HEK293 (cell line): Measurements from ENCODE around the gene MAN1C1.

Source experiments
- CTCF ChIA-PET: fragments of 350-600 bp; formaldehyde crosslinking; extraction: SDS; loops from one replicate; lab custom pipeline; 2021; ENCODE audit warnings: antibody characterized with exemption; lab: Yijun Ruan, JAX
- POLR2A ChIA-PET: fragments of 300-600 bp; formaldehyde crosslinking; extraction: SDS; loops from one replicate; lab custom pipeline; 2020; ENCODE audit warnings: antibody characterized with exemption, inconsistent platforms; lab: Yijun Ruan, JAX
- H3K27ac ChIP-seq: fragments of 200-500 bp; sonication (Bioruptor generic); 2 replicates; pipeline ENCODE4 v1.5.1; 2014; ENCODE audit warnings: low read depth, low read length, control low read depth, inconsistent platforms; ENCODE audit errors: extremely low read depth
- H3K36me3 ChIP-seq, 2 experiments: fragments of 200-500 bp in 1 of 2; sonication (Bioruptor generic) in 1 of 2; 1 replicate in 1 of 2; 2 replicates in 1 of 2; pipeline ENCODE4 v1.5.1; 2014 to 2017; ENCODE audit warnings: inconsistent platforms in 2 of 2, low read length in 2 of 2; ENCODE audit not compliant: control insufficient read depth in 2 of 2, insufficient read depth in 1 of 2
- H3K4me1 ChIP-seq: fragments of 200-500 bp; sonication (Bioruptor generic); 2 replicates; pipeline ENCODE4 v1.5.1; 2014; ENCODE audit warnings: mild to moderate bottlenecking, low read length, inconsistent platforms; ENCODE audit not compliant: control insufficient read depth, insufficient read depth
- H3K4me3 ChIP-seq: 2 replicates; pipeline ENCODE4 v1.5.1; 2011; ENCODE audit warnings: low read depth, mild to moderate bottlenecking, control low read depth, low read length, moderate library complexity
- H3K9me3 ChIP-seq: fragments of 200-500 bp; sonication (Bioruptor generic); 2 replicates; pipeline ENCODE4 v1.5.1; 2014; ENCODE audit warnings: low read depth, low read length, inconsistent platforms; ENCODE audit not compliant: control insufficient read depth, insufficient read depth
- SCRT2 ChIP-seq: fragments of 450-650 bp; formaldehyde crosslinking; IDR thresholded peaks from 2 replicates; pipeline ENCODE4 v1.5.1; 2016; ENCODE audit warnings: missing biosample characterization, missing genetic modification characterization
- ZBTB7A ChIP-seq: fragments of 450-650 bp; formaldehyde crosslinking; IDR thresholded peaks from 2 replicates; pipeline ENCODE4 v1.5.1; 2016; ENCODE audit warnings: low read depth, missing biosample characterization, missing genetic modification characterization
- ZFP41 ChIP-seq: fragments of 450-650 bp; formaldehyde crosslinking; IDR thresholded peaks from 2 replicates; pipeline ENCODE4 v1.5.1; 2016; ENCODE audit warnings: missing biosample characterization, missing genetic modification characterization, borderline replicate concordance
- ZNF155 ChIP-seq: fragments of 450-650 bp; formaldehyde crosslinking; IDR thresholded peaks from 2 replicates; pipeline ENCODE4 v1.5.1; 2016; ENCODE audit warnings: missing biosample characterization, missing genetic modification characterization
- ZNF433 ChIP-seq: fragments of 450-650 bp; formaldehyde crosslinking; IDR thresholded peaks from 2 replicates; pipeline ENCODE4 v1.5.1; 2016; ENCODE audit warnings: missing biosample characterization, missing genetic modification characterization, low read depth
- ZNF561 ChIP-seq: fragments of 450-650 bp; IDR thresholded peaks from 2 replicates; pipeline ENCODE4 v1.5.1; 2018; ENCODE audit warnings: missing biosample characterization, missing genetic modification characterization, borderline replicate concordance
- ZNF596 ChIP-seq: fragments of 450-650 bp; IDR thresholded peaks from 2 replicates; pipeline ENCODE4 v1.5.0; 2018; ENCODE audit warnings: missing biosample characterization, mild to moderate bottlenecking, missing genetic modification characterization, moderate library complexity
- TF ChIP-seq, protein P1 (sequence below): fragments of 450-650 bp; formaldehyde crosslinking; IDR thresholded peaks from 2 replicates; pipeline ENCODE4 v1.5.1; 2017; ENCODE audit warnings: missing biosample characterization, mild to moderate bottlenecking, missing genetic modification characterization, moderate library complexity
- TF ChIP-seq, protein P2 (sequence below): fragments of 450-650 bp; formaldehyde crosslinking; IDR thresholded peaks from 2 replicates; pipeline ENCODE4 v1.5.1; 2016; ENCODE audit warnings: missing biosample characterization, missing genetic modification characterization
- TF ChIP-seq, protein P3 (sequence below): fragments of 450-650 bp; IDR thresholded peaks from 2 replicates; pipeline ENCODE4 v1.5.1; 2018; ENCODE audit warnings: missing biosample characterization, mild to moderate bottlenecking, missing genetic modification characterization
- TF ChIP-seq, protein P4 (sequence below): fragments of 450-650 bp; formaldehyde crosslinking; IDR thresholded peaks from 2 replicates; pipeline ENCODE4 v1.5.1; 2016; ENCODE audit warnings: missing biosample characterization, missing genetic modification characterization
- TF ChIP-seq, protein P5 (sequence below): fragments of 450-650 bp; formaldehyde crosslinking; IDR thresholded peaks from 2 replicates; pipeline ENCODE4 v1.5.0; 2017; ENCODE audit warnings: missing biosample characterization, missing genetic modification characterization, borderline replicate concordance
- TF ChIP-seq, protein P6 (sequence below): fragments of 450-650 bp; formaldehyde crosslinking; IDR thresholded peaks from 2 replicates; pipeline ENCODE4 v1.5.1; 2016; ENCODE audit warnings: missing biosample characterization, missing genetic modification characterization, borderline replicate concordance
- TF ChIP-seq, protein P7 (sequence below): fragments of 450-650 bp; formaldehyde crosslinking; IDR thresholded peaks from 2 replicates; pipeline ENCODE4 v1.5.1; 2017; ENCODE audit warnings: missing biosample characterization, missing genetic modification characterization

Gene MAN1C1

DNA sequence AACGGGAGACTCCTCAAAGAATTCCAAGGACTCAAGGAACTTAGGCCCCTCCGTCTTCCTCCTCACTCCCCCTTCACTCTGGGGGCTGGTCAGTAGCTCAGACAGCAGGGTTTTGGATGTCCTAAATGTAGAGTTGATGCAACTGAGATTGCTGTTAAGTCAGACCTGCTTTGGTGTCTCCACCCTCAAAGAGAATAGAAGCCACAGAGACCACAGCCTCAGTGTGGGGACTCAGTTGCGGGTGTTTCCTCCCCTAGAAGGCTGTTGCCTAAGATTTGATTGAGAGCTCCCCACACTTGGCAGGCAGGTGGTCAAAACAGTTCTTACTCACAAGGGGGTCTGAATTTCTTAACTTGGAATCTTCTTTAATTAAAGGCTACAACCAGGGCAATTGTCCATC, 7.6 kb downstream of the MAN1C1 start:
- POLR2A ChIA-PET, result no interaction called here
- H3K36me3 ChIP-seq, result no peaks in the 10 kb centered on the region
- no peak overlapping the region for H3K27ac ChIP-seq
- TF ChIP-seq, protein P1, sequence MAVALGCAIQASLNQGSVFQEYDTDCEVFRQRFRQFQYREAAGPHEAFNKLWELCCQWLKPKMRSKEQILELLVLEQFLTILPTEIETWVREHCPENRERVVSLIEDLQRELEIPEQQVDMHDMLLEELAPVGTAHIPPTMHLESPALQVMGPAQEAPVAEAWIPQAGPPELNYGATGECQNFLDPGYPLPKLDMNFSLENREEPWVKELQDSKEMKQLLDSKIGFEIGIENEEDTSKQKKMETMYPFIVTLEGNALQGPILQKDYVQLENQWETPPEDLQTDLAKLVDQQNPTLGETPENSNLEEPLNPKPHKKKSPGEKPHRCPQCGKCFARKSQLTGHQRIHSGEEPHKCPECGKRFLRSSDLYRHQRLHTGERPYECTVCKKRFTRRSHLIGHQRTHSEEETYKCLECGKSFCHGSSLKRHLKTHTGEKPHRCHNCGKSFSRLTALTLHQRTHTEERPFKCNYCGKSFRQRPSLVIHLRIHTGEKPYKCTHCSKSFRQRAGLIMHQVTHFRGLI (tag by site-specific recombination), result no peak
- no peak for TF ChIP-seq ZBTB7A (tag by site-specific recombination)
- TF ChIP-seq, protein P2, sequence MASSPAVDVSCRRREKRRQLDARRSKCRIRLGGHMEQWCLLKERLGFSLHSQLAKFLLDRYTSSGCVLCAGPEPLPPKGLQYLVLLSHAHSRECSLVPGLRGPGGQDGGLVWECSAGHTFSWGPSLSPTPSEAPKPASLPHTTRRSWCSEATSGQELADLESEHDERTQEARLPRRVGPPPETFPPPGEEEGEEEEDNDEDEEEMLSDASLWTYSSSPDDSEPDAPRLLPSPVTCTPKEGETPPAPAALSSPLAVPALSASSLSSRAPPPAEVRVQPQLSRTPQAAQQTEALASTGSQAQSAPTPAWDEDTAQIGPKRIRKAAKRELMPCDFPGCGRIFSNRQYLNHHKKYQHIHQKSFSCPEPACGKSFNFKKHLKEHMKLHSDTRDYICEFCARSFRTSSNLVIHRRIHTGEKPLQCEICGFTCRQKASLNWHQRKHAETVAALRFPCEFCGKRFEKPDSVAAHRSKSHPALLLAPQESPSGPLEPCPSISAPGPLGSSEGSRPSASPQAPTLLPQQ (tag by site-specific recombination), result no peak
- TF ChIP-seq, all 188 proteins: peak for 0
- no peak overlapping the region for H3K4me3 ChIP-seq
- H3K9me3 ChIP-seq, result no peaks in the 10 kb centered on the region
- CTCF ChIA-PET, result interaction anchor here (0.7 to 1.2 kb wide), 2 partner anchors 13 to 87 kb away, joined by 3 to 4 read pairs; no protein-coding TSS in a partner anchor
- no peaks in the 10 kb centered on the region for H3K4me1 ChIP-seq

DNA sequence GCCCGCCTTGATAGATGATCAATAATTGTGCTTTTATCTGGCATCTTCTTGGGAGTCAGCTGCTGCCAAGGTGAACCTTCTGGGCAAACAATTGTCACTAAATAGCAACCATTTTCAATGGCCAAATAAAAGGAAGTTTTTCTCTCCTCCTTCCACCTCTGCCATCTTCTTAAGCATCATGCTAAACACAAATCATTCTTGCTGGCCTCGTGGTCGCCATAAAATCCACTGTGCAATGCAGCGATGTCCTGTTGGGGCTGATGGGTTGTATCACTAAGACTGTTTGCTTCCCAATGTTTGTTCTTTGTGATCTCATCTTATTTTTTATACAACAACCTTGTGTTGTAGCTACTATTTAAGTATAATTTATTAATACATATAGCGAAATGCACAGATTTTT, 8.0 kb downstream of the MAN1C1 start:
- Histone ChIP-seq H3K27ac (no peak overlapping the region), H3K4me1 (no peaks in the 10 kb centered on the region), H3K9me3 (no peaks in the 10 kb centered on the region), H3K4me3 (no peak overlapping the region), H3K36me3 (no peaks in the 10 kb centered on the region)
- ChIA-PET CTCF (interaction anchor here (0.6 to 1.2 kb wide), 3 partner anchors 13 to 1054 kb away, joined by 3 to 4 read pairs (median 3); no protein-coding TSS in a partner anchor), POLR2A (no interaction called here)
- TF ChIP-seq, protein P3, sequence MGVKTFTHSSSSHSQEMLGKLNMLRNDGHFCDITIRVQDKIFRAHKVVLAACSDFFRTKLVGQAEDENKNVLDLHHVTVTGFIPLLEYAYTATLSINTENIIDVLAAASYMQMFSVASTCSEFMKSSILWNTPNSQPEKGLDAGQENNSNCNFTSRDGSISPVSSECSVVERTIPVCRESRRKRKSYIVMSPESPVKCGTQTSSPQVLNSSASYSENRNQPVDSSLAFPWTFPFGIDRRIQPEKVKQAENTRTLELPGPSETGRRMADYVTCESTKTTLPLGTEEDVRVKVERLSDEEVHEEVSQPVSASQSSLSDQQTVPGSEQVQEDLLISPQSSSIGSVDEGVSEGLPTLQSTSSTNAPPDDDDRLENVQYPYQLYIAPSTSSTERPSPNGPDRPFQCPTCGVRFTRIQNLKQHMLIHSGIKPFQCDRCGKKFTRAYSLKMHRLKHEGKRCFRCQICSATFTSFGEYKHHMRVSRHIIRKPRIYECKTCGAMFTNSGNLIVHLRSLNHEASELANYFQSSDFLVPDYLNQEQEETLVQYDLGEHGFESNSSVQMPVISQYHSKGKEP (tag by site-specific recombination), result no peak
- TF ChIP-seq, protein P4, sequence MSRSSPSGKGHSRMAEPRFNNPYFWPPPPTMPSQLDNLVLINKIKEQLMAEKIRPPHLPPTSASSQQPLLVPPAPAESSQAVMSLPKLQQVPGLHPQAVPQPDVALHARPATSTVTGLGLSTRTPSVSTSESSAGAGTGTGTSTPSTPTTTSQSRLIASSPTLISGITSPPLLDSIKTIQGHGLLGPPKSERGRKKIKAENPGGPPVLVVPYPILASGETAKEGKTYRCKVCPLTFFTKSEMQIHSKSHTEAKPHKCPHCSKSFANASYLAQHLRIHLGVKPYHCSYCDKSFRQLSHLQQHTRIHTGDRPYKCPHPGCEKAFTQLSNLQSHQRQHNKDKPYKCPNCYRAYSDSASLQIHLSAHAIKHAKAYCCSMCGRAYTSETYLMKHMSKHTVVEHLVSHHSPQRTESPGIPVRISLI (tag by site-specific recombination), result no peak
- TF ChIP-seq ZNF155 (tag by site-specific recombination) (no peak), ZNF596 (tag by site-specific recombination) (no peak), ZNF561 (tag by site-specific recombination) (no peak), ZFP41 (no peak), SCRT2 (tag by site-specific recombination) (no peak), ZNF433 (tag by site-specific recombination) (no peak)
- TF ChIP-seq, protein P5, sequence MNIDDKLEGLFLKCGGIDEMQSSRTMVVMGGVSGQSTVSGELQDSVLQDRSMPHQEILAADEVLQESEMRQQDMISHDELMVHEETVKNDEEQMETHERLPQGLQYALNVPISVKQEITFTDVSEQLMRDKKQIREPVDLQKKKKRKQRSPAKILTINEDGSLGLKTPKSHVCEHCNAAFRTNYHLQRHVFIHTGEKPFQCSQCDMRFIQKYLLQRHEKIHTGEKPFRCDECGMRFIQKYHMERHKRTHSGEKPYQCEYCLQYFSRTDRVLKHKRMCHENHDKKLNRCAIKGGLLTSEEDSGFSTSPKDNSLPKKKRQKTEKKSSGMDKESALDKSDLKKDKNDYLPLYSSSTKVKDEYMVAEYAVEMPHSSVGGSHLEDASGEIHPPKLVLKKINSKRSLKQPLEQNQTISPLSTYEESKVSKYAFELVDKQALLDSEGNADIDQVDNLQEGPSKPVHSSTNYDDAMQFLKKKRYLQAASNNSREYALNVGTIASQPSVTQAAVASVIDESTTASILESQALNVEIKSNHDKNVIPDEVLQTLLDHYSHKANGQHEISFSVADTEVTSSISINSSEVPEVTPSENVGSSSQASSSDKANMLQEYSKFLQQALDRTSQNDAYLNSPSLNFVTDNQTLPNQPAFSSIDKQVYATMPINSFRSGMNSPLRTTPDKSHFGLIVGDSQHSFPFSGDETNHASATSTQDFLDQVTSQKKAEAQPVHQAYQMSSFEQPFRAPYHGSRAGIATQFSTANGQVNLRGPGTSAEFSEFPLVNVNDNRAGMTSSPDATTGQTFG (tag by site-specific recombination), result no peak
- TF ChIP-seq, protein P6, sequence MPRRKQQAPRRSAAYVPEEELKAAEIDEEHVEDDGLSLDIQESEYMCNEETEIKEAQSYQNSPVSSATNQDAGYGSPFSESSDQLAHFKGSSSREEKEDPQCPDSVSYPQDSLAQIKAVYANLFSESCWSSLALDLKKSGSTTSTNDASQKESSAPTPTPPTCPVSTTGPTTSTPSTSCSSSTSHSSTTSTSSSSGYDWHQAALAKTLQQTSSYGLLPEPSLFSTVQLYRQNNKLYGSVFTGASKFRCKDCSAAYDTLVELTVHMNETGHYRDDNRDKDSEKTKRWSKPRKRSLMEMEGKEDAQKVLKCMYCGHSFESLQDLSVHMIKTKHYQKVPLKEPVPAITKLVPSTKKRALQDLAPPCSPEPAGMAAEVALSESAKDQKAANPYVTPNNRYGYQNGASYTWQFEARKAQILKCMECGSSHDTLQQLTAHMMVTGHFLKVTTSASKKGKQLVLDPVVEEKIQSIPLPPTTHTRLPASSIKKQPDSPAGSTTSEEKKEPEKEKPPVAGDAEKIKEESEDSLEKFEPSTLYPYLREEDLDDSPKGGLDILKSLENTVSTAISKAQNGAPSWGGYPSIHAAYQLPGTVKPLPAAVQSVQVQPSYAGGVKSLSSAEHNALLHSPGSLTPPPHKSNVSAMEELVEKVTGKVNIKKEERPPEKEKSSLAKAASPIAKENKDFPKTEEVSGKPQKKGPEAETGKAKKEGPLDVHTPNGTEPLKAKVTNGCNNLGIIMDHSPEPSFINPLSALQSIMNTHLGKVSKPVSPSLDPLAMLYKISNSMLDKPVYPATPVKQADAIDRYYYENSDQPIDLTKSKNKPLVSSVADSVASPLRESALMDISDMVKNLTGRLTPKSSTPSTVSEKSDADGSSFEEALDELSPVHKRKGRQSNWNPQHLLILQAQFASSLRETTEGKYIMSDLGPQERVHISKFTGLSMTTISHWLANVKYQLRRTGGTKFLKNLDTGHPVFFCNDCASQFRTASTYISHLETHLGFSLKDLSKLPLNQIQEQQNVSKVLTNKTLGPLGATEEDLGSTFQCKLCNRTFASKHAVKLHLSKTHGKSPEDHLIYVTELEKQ (tag by site-specific recombination), result no peak
- TF ChIP-seq, protein P7, sequence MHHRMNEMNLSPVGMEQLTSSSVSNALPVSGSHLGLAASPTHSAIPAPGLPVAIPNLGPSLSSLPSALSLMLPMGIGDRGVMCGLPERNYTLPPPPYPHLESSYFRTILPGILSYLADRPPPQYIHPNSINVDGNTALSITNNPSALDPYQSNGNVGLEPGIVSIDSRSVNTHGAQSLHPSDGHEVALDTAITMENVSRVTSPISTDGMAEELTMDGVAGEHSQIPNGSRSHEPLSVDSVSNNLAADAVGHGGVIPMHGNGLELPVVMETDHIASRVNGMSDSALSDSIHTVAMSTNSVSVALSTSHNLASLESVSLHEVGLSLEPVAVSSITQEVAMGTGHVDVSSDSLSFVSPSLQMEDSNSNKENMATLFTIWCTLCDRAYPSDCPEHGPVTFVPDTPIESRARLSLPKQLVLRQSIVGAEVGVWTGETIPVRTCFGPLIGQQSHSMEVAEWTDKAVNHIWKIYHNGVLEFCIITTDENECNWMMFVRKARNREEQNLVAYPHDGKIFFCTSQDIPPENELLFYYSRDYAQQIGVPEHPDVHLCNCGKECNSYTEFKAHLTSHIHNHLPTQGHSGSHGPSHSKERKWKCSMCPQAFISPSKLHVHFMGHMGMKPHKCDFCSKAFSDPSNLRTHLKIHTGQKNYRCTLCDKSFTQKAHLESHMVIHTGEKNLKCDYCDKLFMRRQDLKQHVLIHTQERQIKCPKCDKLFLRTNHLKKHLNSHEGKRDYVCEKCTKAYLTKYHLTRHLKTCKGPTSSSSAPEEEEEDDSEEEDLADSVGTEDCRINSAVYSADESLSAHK (tag by site-specific recombination), result no peak
